GM21515 (cell line): ENCODE measurements around the gene NSL1.
"Not testable (repeated sequence)": the region's sequence is repeated elsewhere in the genome, so short reads cannot be mapped to it uniquely, and the experiment has no call there.

Experiments used
- ATAC-seq: cut with Tn5 transposase; IDR thresholded peaks from one replicate; pipeline ENCODE4 v1.9.1; 2021; ENCODE audit not compliant: unreplicated experiment

Gene NSL1

GRCh38 chr1:212752252-212752933 is 39.2 kb downstream of the NSL1 start:
- peak; percentile 40 for ATAC-seq

- ATAC-seq: no peak
These were observed 41.6 kb downstream of the NSL1 start for GRCh38 chr1:212749821-212750535.

GRCh38 chr1:212746546-212746945 is 45.0 kb downstream of the NSL1 start:
- no peak for ATAC-seq

- ATAC-seq: no peak
These were observed 46.3 kb downstream of the NSL1 start for GRCh38 chr1:212745303-212745702.

GRCh38 chr1:212743901-212744475 is 47.6 kb downstream of the NSL1 start:
- ATAC-seq: no peak

- no peak for ATAC-seq
These were observed 53.2 kb downstream of the NSL1 start for GRCh38 chr1:212738330-212738729.

GRCh38 chr1:212737559-212737958 is 54.0 kb downstream of the NSL1 start:
- no peak for ATAC-seq

- ATAC-seq: no peak
These were observed 58.5 kb downstream of the NSL1 start for GRCh38 chr1:212733109-212733508.

- ATAC-seq: no peak
These were observed 59.9 kb downstream of the NSL1 start for GRCh38 chr1:212731630-212732029.

GRCh38 chr1:212728606-212729005 is 63.0 kb downstream of the NSL1 start:
- ATAC-seq: no peak

GRCh38 chr1:212727386-212728181 is 64.0 kb downstream of the NSL1 start:
- no peak for ATAC-seq

- ATAC-seq: not testable (repeated sequence)
These were observed 66.9 kb downstream of the NSL1 start for GRCh38 chr1:212724679-212725078.

GRCh38 chr1:212722270-212722957 is 69.2 kb downstream of the NSL1 start:
- ATAC-seq: no peak

GRCh38 chr1:212721388-212722247 is 70.0 kb downstream of the NSL1 start:
- ATAC-seq: peak; percentile 62

GRCh38 chr1:212719633-212720032 is 71.9 kb downstream of the NSL1 start:
- ATAC-seq: no peak

- ATAC-seq: no peak
These were observed 73.1 kb downstream of the NSL1 start for GRCh38 chr1:212718499-212718898.

GRCh38 chr1:212716161-212716560 is 75.4 kb downstream of the NSL1 start:
- ATAC-seq: no peak

- no peak for ATAC-seq
These were observed 78.0 kb downstream of the NSL1 start for GRCh38 chr1:212713465-212714136.
